Measurements from ENCODE around the gene SERPINE1. TPM values are rescaled to one million over a fixed set of nuclear protein-coding genes. Genes with fewer than 3 reads are reported as not detected.

Gene SERPINE1
- total and polyA plus RNA-seq, 2 of the 13 experiments (the other 11 are each of a cell fraction or from before 2014, with no cell fraction given), result 21.2 to 1,576 TPM

DNA sequence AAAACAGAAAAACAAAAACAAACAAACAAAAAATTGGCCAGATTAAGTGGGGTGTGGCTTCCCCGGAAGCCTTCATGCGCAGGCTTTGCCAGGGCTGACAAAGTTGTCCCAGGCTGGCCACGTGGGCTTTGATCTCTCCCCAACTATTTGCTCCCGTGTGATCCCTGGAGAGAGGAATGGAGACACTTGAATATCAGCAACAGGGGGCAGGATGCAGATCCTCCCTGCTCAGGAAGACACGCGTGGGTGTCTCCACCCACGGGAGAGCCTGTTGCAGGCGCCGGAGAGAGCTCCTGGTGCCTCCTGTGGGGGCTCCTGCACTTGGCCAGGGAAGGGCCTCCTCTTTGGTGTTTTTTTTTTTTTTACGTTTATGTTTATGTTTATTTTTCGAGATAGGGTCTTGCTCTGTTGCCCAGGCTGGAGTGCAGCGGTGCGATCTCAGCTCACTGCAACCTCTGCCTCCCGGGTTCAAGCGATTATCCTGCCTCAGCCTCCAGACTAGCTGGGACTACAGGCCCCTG lies 22.7 kb upstream of the SERPINE1 start:
- POLR2A ChIA-PET, result interaction anchor here (1.0 to 6.3 kb wide), 5 partner anchors 13 to 215 kb away, joined by 3 to 56 read pairs (median 5); partner anchors contain the start of genes SERPINE1 and UFSP1
- FAIRE-seq, result no peak
- Histone ChIP-seq H3K36me3 (replicated peaks in 1 of 2; ENCODE audit: control insufficient read depth in 1 of 2, insufficient read depth in 2 of 2, low read length in 2 of 2) (no peaks in the 10 kb centered on the region), H4K20me1 (ENCODE audit: insufficient read depth, low read length) (no peaks in the 10 kb centered on the region), H3K4me3 (replicated peaks in 1 of 3; ENCODE audit: insufficient read depth in 1 of 3, low read depth in 2 of 3, low read length in 3 of 3) (peak overlapping the region in 1 of 3 experiments; percentile 39; a peak in 2 of 6 replicates), H3K27me3 (ENCODE audit: control insufficient read depth in 1 of 2, insufficient read depth in 2 of 2, low read length in 2 of 2) (no peaks in the 10 kb centered on the region), H3K4me2 (ENCODE audit: low read depth, low read length) (peak overlapping the region; percentile 71), H3K27ac (ENCODE audit: extremely low read length, insufficient read depth, low read length) (peak overlapping the region; percentile 87), H3K79me2 (ENCODE audit: insufficient read depth, low read length) (no peaks in the 10 kb centered on the region), H2AFZ (ENCODE audit: low read length) (no peak overlapping the region), H3K4me1 (ENCODE audit: insufficient read depth, low read length) (peaks cover 98% of the 10 kb centered on the region), H3K9me3 (ENCODE audit: low read length) (no peaks in the 10 kb centered on the region), H3K9ac (ENCODE audit: insufficient read depth, low read depth, low read length) (peak overlapping the region; percentile 57)
- intact Hi-C loops (cut with micrococcal nuclease; ENCODE audit: unreplicated experiment) (no loop called here), in situ Hi-C loops (cut with HindIII; ENCODE audit: extremely low pct_ligation_motif_present, low pct_unique_long_range_greater_than_20kb) (no loop called here)
- 11% methylated on average over 14 of the region's 15 CpGs for WGBS (ENCODE audit: low lambda C conversion rate)
- BruUV-seq (replicated peaks), result no TSS peak
- ATAC-seq, result peak; percentile 37
- DNase-seq (ENCODE audit: low spot score), result peak; percentile 74
- CTCF ChIA-PET (ENCODE audit: low intra/inter-chr PET ratio, low total read pairs), result no interaction called here
- no peak for TF ChIP-seq REXO4 (CRISPR knock-in tag; IDR thresholded peaks at IDR 0.05; ENCODE audit: borderline replicate concordance)
- no peak for TF ChIP-seq HNRNPL (IDR thresholded peaks at IDR 0.05; ENCODE audit: low read depth, low read length)
- TF ChIP-seq KLF15 (CRISPR knock-in tag; IDR thresholded peaks at IDR 0.05; ENCODE audit: borderline replicate concordance), result no peak
- no peak for TF ChIP-seq CBX5 (CRISPR knock-in tag; IDR thresholded peaks at IDR 0.05; ENCODE audit: borderline replicate concordance)
- TF ChIP-seq, protein P1, sequence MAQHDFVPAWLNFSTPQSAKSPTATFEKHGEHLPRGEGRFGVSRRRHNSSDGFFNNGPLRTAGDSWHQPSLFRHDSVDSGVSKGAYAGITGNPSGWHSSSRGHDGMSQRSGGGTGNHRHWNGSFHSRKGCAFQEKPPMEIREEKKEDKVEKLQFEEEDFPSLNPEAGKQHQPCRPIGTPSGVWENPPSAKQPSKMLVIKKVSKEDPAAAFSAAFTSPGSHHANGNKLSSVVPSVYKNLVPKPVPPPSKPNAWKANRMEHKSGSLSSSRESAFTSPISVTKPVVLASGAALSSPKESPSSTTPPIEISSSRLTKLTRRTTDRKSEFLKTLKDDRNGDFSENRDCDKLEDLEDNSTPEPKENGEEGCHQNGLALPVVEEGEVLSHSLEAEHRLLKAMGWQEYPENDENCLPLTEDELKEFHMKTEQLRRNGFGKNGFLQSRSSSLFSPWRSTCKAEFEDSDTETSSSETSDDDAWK (CRISPR knock-in tag; IDR thresholded peaks at IDR 0.05), result no peak
- TF ChIP-seq ZNF607 (CRISPR knock-in tag; IDR thresholded peaks at IDR 0.05; ENCODE audit: borderline replicate concordance), result no peak
- TF ChIP-seq ZSCAN29 (CRISPR knock-in tag; conservative IDR thresholded peaks at IDR 0.05), result no peak
- no peak for TF ChIP-seq MAZ (IDR thresholded peaks at IDR 0.05; ENCODE audit: borderline replicate concordance, low read depth, low read length)
- no peak for TF ChIP-seq MAZ (CRISPR knock-in tag; IDR thresholded peaks at IDR 0.05; ENCODE audit: low read depth)
- TF ChIP-seq PAWR (CRISPR knock-in tag; IDR thresholded peaks at IDR 0.05; ENCODE audit: borderline replicate concordance), result no peak
- TF ChIP-seq, protein P2, sequence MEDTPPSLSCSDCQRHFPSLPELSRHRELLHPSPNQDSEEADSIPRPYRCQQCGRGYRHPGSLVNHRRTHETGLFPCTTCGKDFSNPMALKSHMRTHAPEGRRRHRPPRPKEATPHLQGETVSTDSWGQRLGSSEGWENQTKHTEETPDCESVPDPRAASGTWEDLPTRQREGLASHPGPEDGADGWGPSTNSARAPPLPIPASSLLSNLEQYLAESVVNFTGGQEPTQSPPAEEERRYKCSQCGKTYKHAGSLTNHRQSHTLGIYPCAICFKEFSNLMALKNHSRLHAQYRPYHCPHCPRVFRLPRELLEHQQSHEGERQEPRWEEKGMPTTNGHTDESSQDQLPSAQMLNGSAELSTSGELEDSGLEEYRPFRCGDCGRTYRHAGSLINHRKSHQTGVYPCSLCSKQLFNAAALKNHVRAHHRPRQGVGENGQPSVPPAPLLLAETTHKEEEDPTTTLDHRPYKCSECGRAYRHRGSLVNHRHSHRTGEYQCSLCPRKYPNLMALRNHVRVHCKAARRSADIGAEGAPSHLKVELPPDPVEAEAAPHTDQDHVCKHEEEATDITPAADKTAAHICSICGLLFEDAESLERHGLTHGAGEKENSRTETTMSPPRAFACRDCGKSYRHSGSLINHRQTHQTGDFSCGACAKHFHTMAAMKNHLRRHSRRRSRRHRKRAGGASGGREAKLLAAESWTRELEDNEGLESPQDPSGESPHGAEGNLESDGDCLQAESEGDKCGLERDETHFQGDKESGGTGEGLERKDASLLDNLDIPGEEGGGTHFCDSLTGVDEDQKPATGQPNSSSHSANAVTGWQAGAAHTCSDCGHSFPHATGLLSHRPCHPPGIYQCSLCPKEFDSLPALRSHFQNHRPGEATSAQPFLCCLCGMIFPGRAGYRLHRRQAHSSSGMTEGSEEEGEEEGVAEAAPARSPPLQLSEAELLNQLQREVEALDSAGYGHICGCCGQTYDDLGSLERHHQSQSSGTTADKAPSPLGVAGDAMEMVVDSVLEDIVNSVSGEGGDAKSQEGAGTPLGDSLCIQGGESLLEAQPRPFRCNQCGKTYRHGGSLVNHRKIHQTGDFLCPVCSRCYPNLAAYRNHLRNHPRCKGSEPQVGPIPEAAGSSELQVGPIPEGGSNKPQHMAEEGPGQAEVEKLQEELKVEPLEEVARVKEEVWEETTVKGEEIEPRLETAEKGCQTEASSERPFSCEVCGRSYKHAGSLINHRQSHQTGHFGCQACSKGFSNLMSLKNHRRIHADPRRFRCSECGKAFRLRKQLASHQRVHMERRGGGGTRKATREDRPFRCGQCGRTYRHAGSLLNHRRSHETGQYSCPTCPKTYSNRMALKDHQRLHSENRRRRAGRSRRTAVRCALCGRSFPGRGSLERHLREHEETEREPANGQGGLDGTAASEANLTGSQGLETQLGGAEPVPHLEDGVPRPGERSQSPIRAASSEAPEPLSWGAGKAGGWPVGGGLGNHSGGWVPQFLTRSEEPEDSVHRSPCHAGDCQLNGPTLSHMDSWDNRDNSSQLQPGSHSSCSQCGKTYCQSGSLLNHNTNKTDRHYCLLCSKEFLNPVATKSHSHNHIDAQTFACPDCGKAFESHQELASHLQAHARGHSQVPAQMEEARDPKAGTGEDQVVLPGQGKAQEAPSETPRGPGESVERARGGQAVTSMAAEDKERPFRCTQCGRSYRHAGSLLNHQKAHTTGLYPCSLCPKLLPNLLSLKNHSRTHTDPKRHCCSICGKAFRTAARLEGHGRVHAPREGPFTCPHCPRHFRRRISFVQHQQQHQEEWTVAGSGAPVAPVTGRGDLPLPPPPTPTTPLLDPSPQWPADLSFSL (CRISPR knock-in tag; IDR thresholded peaks at IDR 0.05), result no peak
- TF ChIP-seq YEATS2 (CRISPR knock-in tag; IDR thresholded peaks at IDR 0.05; ENCODE audit: borderline replicate concordance), result no peak
- TF ChIP-seq, protein P3, sequence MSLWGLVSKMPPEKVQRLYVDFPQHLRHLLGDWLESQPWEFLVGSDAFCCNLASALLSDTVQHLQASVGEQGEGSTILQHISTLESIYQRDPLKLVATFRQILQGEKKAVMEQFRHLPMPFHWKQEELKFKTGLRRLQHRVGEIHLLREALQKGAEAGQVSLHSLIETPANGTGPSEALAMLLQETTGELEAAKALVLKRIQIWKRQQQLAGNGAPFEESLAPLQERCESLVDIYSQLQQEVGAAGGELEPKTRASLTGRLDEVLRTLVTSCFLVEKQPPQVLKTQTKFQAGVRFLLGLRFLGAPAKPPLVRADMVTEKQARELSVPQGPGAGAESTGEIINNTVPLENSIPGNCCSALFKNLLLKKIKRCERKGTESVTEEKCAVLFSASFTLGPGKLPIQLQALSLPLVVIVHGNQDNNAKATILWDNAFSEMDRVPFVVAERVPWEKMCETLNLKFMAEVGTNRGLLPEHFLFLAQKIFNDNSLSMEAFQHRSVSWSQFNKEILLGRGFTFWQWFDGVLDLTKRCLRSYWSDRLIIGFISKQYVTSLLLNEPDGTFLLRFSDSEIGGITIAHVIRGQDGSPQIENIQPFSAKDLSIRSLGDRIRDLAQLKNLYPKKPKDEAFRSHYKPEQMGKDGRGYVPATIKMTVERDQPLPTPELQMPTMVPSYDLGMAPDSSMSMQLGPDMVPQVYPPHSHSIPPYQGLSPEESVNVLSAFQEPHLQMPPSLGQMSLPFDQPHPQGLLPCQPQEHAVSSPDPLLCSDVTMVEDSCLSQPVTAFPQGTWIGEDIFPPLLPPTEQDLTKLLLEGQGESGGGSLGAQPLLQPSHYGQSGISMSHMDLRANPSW (CRISPR knock-in tag; IDR thresholded peaks at IDR 0.05; ENCODE audit: borderline replicate concordance), result no peak
- TF ChIP-seq PRMT3 (CRISPR knock-in tag; IDR thresholded peaks at IDR 0.05; ENCODE audit: borderline replicate concordance, low read depth), result no peak

All from HepG2 (cell line).